ENCODE measurements around the gene ARHGAP11A. TPM values are rescaled to one million over a fixed set of nuclear protein-coding genes. Genes with fewer than 3 reads are reported as not detected.

Gene ARHGAP11A
- total RNA-seq, 3 donors from 2014 or later = 22.5 to 32.2 (median 25.2) TPM

- Mint-ChIP-seq H3K27me3 (ENCODE audit: low read depth) (no peaks in the 10 kb centered on the region), H3K4me1 (ENCODE audit: low read depth) (no peaks in the 10 kb centered on the region), H3K36me3 (ENCODE audit: insufficient read depth) (no peaks in the 10 kb centered on the region), H3K9me3 (no peaks in the 10 kb centered on the region), H3K4me3 (no peak overlapping the region)
- no peak for ATAC-seq
- no peak for DNase-seq
These were observed 53.6 kb downstream of the ARHGAP11A start for GRCh38 chr15:32668942-32669341.

DNA sequence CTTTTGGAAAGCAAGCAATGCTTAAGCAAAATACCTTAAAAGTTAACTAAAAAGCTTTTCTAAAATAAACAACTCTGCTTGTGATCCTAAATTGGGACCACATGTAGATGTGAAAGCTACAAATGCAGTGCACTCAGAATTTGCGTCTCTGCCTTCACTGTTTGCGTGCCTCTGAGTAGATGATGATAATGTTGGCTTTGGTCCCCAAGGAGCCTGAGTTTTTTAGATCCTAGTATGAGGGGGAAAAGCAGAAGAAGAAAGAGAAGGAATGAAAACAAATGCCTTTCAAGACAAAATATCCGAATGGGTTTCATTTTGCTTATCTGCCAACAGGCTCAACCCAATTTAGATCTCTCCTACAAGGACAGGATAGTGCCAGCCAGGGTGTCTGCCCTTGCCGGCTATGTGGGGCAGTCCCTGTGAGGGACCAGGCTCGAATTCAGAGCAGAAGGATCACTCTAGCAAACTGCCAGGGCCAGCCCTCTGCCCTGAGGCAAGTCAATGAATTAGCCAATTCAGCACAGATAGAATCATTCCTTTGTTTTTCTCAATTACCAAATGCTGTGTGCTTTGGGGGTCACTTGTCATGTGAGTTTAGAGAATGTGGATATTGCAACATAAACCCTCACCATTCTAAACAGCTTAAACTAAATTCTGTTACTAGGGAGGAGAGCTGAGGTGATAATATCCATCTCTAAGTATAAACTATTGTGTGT lies 54.8 kb downstream of the ARHGAP11A start:
- H3K4me3 Mint-ChIP-seq = no peak overlapping the region
- no peaks in the 10 kb centered on the region for H3K27me3 Mint-ChIP-seq (ENCODE audit: low read depth)
- ATAC-seq (no peak), DNase-seq (no peak)
- no peaks in the 10 kb centered on the region for H3K36me3 Mint-ChIP-seq (ENCODE audit: insufficient read depth)
- H3K9me3 Mint-ChIP-seq = no peaks in the 10 kb centered on the region
- no peaks in the 10 kb centered on the region for H3K4me1 Mint-ChIP-seq (ENCODE audit: low read depth)

- no peak overlapping the region for H3K4me3 Mint-ChIP-seq
- no peaks in the 10 kb centered on the region for H3K27me3 Mint-ChIP-seq (ENCODE audit: low read depth)
- no peaks in the 10 kb centered on the region for H3K4me1 Mint-ChIP-seq (ENCODE audit: low read depth)
- DNase-seq (no peak), ATAC-seq (no peak)
- no peaks in the 10 kb centered on the region for H3K9me3 Mint-ChIP-seq
- H3K36me3 Mint-ChIP-seq (ENCODE audit: insufficient read depth) = no peaks in the 10 kb centered on the region
These were observed 55.3 kb downstream of the ARHGAP11A start for GRCh38 chr15:32670623-32671022.

- no peaks in the 10 kb centered on the region for H3K27me3 Mint-ChIP-seq (ENCODE audit: low read depth)
- no peak overlapping the region for H3K4me3 Mint-ChIP-seq
- DNase-seq = no peak
- no peaks in the 10 kb centered on the region for H3K9me3 Mint-ChIP-seq
- no peaks in the 10 kb centered on the region for H3K4me1 Mint-ChIP-seq (ENCODE audit: low read depth)
- no peak for ATAC-seq
- no peaks in the 10 kb centered on the region for H3K36me3 Mint-ChIP-seq (ENCODE audit: insufficient read depth)
These were observed 56.3 kb downstream of the ARHGAP11A start for GRCh38 chr15:32671339-32672325.

DNA sequence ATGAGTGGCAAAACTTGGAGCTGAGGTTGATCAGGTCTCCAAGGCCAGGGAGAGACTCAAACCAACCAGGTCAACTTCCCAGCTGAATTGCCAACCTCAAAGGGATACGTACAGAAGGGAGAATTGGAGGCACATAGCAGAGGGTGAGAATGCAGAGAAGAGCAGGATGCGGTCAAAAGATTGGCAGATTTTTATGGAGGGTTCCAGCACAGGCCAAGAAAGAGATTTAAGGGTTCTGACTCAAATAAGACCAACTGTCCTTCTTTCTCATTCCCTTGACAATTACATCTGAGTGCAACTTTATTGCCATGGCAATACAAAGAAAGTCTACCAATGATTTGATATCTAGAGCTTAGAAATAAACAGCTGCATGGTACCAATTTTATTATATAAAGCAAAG lies 59.4 kb downstream of the ARHGAP11A start:
- no peaks in the 10 kb centered on the region for H3K36me3 Mint-ChIP-seq (ENCODE audit: insufficient read depth)
- ATAC-seq (no peak), DNase-seq (no peak)
- no peaks in the 10 kb centered on the region for H3K9me3 Mint-ChIP-seq
- H3K27me3 Mint-ChIP-seq (ENCODE audit: low read depth) = no peaks in the 10 kb centered on the region
- no peak overlapping the region for H3K4me3 Mint-ChIP-seq
- H3K4me1 Mint-ChIP-seq (ENCODE audit: low read depth) = no peaks in the 10 kb centered on the region

DNA sequence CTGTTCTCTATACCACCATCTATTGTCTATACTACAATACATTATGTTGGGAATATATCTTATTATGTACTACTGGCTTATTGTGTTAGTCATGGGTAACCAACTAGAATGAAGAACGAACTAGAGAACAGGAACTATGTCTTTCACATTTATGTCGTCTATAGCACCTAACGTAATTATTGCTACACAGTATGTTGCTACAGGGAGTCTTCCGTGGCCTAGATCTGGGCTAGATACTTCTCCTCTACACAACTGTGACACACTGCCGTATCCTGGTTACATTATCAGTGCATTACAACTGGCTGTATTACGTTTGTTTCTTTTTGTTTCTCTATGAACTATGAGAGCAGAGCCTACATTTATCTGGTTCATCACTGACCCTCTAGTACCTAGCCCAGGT lies 60.2 kb downstream of the ARHGAP11A start:
- no peaks in the 10 kb centered on the region for H3K27me3 Mint-ChIP-seq (ENCODE audit: low read depth)

DNA sequence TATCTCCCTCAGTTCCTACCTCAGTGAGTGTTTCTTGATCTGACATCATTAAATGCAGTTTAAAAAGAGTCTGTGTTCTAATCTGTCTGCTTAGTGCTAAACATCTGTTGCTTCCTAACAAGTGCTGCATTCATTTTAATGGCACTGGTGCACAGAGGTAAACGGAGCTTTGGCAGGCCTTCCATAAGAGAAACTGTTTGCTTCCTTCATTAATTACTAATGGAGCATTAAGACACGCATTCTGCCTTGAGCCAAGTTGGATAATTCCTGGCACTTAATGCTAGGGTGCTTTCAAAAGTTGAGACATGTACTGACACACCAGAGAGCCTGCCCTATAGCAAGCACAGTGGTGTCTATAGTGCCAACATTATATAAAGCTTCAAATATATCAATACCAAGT lies 60.9 kb downstream of the ARHGAP11A start:
- no peaks in the 10 kb centered on the region for H3K4me1 Mint-ChIP-seq (ENCODE audit: low read depth)
- H3K9me3 Mint-ChIP-seq = no peaks in the 10 kb centered on the region
- H3K27me3 Mint-ChIP-seq (ENCODE audit: low read depth) = no peaks in the 10 kb centered on the region
- DNase-seq (no peak), ATAC-seq (no peak)
- H3K4me3 Mint-ChIP-seq = no peak overlapping the region
- no peaks in the 10 kb centered on the region for H3K36me3 Mint-ChIP-seq (ENCODE audit: insufficient read depth)

More for the DNA sequence above, 60.2 kb downstream of the ARHGAP11A start:
- Mint-ChIP-seq H3K36me3 (ENCODE audit: insufficient read depth) (no peaks in the 10 kb centered on the region), H3K9me3 (no peaks in the 10 kb centered on the region), H3K4me1 (ENCODE audit: low read depth) (no peaks in the 10 kb centered on the region), H3K4me3 (no peak overlapping the region)
- DNase-seq (no peak), ATAC-seq (no peak)

GRCh38 chr15:32677238-32677750 lies 62.0 kb downstream of the ARHGAP11A start:
- Mint-ChIP-seq H3K4me3 (no peak overlapping the region), H3K9me3 (no peaks in the 10 kb centered on the region), H3K27me3 (ENCODE audit: low read depth) (no peaks in the 10 kb centered on the region), H3K4me1 (ENCODE audit: low read depth) (no peaks in the 10 kb centered on the region), H3K36me3 (ENCODE audit: insufficient read depth) (no peaks in the 10 kb centered on the region)
- no peak for DNase-seq
- ATAC-seq = no peak

- Mint-ChIP-seq H3K27me3 (ENCODE audit: low read depth) (no peaks in the 10 kb centered on the region), H3K4me3 (no peak overlapping the region), H3K4me1 (ENCODE audit: low read depth) (no peaks in the 10 kb centered on the region), H3K36me3 (ENCODE audit: insufficient read depth) (no peaks in the 10 kb centered on the region), H3K9me3 (no peaks in the 10 kb centered on the region)
- ATAC-seq (no peak), DNase-seq (no peak)
These were observed 64.0 kb downstream of the ARHGAP11A start for GRCh38 chr15:32679298-32679690.

GRCh38 chr15:32682569-32682968 lies 67.3 kb downstream of the ARHGAP11A start:
- DNase-seq = no peak
- no peaks in the 10 kb centered on the region for H3K9me3 Mint-ChIP-seq
- H3K4me1 Mint-ChIP-seq (ENCODE audit: low read depth) = no peaks in the 10 kb centered on the region
- H3K36me3 Mint-ChIP-seq (ENCODE audit: insufficient read depth) = no peaks in the 10 kb centered on the region
- H3K4me3 Mint-ChIP-seq = no peak overlapping the region
- H3K27me3 Mint-ChIP-seq (ENCODE audit: low read depth) = no peaks in the 10 kb centered on the region
- ATAC-seq = no peak

DNA sequence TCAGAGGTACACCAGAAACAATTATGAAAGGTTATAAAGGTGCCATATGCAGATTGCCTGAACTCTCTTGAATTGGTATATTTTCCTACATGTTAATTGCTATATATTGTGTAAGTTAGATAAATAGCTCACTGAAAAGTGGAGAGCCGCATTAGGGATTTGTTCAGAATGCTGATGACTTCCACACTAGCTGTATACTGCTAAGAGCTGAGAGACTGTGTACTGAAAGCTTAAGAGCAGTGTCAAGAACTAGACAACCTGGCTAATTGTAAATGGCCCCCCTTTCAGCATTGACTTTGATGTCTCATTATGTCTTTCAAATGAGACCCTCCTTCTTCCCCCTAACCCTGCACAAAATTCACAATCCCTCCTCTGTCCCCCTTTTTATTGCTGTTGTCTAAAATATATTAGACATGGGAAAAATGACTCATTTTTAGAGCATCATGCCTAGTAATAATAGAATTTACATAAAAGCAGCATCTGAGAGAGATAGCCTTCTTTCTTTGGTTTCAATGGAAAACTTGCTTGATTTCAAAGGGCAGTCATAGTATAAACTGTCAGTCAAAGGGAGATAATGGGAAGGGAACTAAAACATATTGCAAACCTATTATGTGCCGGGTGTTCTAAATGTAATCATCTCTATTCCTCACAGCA lies 67.8 kb downstream of the ARHGAP11A start:
- Mint-ChIP-seq H3K36me3 (ENCODE audit: insufficient read depth) (no peaks in the 10 kb centered on the region), H3K27me3 (ENCODE audit: low read depth) (no peaks in the 10 kb centered on the region), H3K4me1 (ENCODE audit: low read depth) (no peaks in the 10 kb centered on the region), H3K4me3 (no peak overlapping the region), H3K9me3 (no peaks in the 10 kb centered on the region)
- DNase-seq (no peak), ATAC-seq (no peak)

- no peaks in the 10 kb centered on the region for H3K4me1 Mint-ChIP-seq (ENCODE audit: low read depth)
- peak in 1 of 2 donors; percentile 58 for ATAC-seq
- H3K4me3 Mint-ChIP-seq = no peak overlapping the region
- H3K9me3 Mint-ChIP-seq = no peaks in the 10 kb centered on the region
- no peak for DNase-seq
- H3K27me3 Mint-ChIP-seq (ENCODE audit: low read depth) = no peaks in the 10 kb centered on the region
- no peaks in the 10 kb centered on the region for H3K36me3 Mint-ChIP-seq (ENCODE audit: insufficient read depth)
These were observed 68.7 kb downstream of the ARHGAP11A start for GRCh38 chr15:32683906-32684584.

- H3K9me3 Mint-ChIP-seq = no peaks in the 10 kb centered on the region
- no peaks in the 10 kb centered on the region for H3K27me3 Mint-ChIP-seq (ENCODE audit: low read depth)
- H3K4me1 Mint-ChIP-seq (ENCODE audit: low read depth) = no peaks in the 10 kb centered on the region
- H3K4me3 Mint-ChIP-seq = no peak overlapping the region
- H3K36me3 Mint-ChIP-seq (ENCODE audit: insufficient read depth) = no peaks in the 10 kb centered on the region
- DNase-seq = no peak
- no peak for ATAC-seq
These were observed 70.3 kb downstream of the ARHGAP11A start for GRCh38 chr15:32685576-32685975.

DNA sequence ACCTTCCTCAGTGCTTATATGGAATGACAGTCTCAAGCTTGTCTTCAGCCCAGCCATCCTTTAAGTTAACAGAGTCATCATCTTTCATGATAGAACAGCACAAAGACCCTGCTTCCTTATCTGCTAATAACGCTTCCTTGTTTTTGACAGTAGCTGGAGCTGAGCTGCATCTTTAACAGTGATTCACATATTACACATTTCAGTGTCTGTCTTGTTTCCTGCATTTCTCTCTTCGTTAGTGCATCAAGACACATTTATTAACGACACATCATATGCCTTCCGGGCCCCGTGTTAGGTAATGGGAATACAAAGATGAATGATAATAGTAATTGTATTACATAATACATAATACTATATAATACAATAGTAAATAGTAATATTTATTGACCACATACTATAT lies 72.3 kb downstream of the ARHGAP11A start:
- H3K27me3 Mint-ChIP-seq (ENCODE audit: low read depth) = no peaks in the 10 kb centered on the region
- no peaks in the 10 kb centered on the region for H3K9me3 Mint-ChIP-seq
- H3K4me3 Mint-ChIP-seq = no peak overlapping the region
- no peak for DNase-seq
- no peaks in the 10 kb centered on the region for H3K4me1 Mint-ChIP-seq (ENCODE audit: low read depth)
- ATAC-seq = no peak
- no peaks in the 10 kb centered on the region for H3K36me3 Mint-ChIP-seq (ENCODE audit: insufficient read depth)

Data from activated T-cell treated with anti-CD3 and anti-CD28 coated beads, Interleukin-2, amount 50 U/mL, for 4 hours (primary cell).